ENCODE data around the gene HLA-DMA. TPM values are rescaled to one million over a fixed set of nuclear protein-coding genes. Genes with fewer than 3 reads are reported as not detected.
A peak's percentile ranks its signal among the peaks of the same experiment; 100 is the strongest.

HLA-DMA gene
- total and polyA plus RNA-seq, 2 of the 13 experiments (the other 11 are each of a cell fraction or from before 2014, with no cell fraction given): 0.70 to 0.71 TPM

GRCh38 chr6:32947552-32948465 lies 5.1 kb downstream of the HLA-DMA start (continued):
- TF ChIP-seq TRAFD1 (CRISPR knock-in tag; IDR thresholded peaks at IDR 0.05; ENCODE audit: borderline replicate concordance): no peak
- TF ChIP-seq ZNF350 (CRISPR knock-in tag; IDR thresholded peaks at IDR 0.05; ENCODE audit: borderline replicate concordance, low read depth): no peak
- no peak for TF ChIP-seq NPAS2 (CRISPR knock-in tag; IDR thresholded peaks at IDR 0.05; ENCODE audit: borderline replicate concordance)

- Histone ChIP-seq H3K27me3 (ENCODE audit: control insufficient read depth in 1 of 2, insufficient read depth in 2 of 2, low read length in 2 of 2) (peaks cover 3 to 13% of the 10 kb centered on the region in 2 experiments; a peak in 2 of 5 replicates), H3K9ac (ENCODE audit: insufficient read depth, low read depth, low read length) (no peak overlapping the region), H3K79me2 (ENCODE audit: insufficient read depth, low read length) (no peaks in the 10 kb centered on the region), H3K36me3 (replicated peaks in 1 of 2; ENCODE audit: control insufficient read depth in 1 of 2, insufficient read depth in 2 of 2, low read length in 2 of 2) (no peaks in the 10 kb centered on the region), H3K27ac (ENCODE audit: extremely low read length, insufficient read depth, low read length) (no peak overlapping the region), H3K4me2 (ENCODE audit: low read depth, low read length) (no peak overlapping the region), H3K4me1 (ENCODE audit: insufficient read depth, low read length) (no peaks in the 10 kb centered on the region), H2AFZ (ENCODE audit: low read length) (no peak overlapping the region), H3K4me3 (replicated peaks in 1 of 3; ENCODE audit: insufficient read depth in 1 of 3, low read depth in 2 of 3, low read length in 3 of 3) (no peak overlapping the region), H4K20me1 (ENCODE audit: insufficient read depth, low read length) (no peaks in the 10 kb centered on the region), H3K9me3 (ENCODE audit: low read length) (peaks cover 5% of the 10 kb centered on the region)
- no TSS peak for BruUV-seq (replicated peaks)
- ChIA-PET POLR2A (no interaction called here), CTCF (ENCODE audit: low intra/inter-chr PET ratio, low total read pairs) (interaction anchor here (1.5 to 3.1 kb wide), 4 partner anchors 14 to 61 kb away, joined by 4 to 31 read pairs (median 19); no protein-coding TSS in a partner anchor)
- in situ Hi-C loops (cut with HindIII; ENCODE audit: extremely low pct_ligation_motif_present, low pct_unique_long_range_greater_than_20kb) (loop anchor here (5.0 kb wide), 1 partner anchor 60 kb away; no protein-coding TSS in a partner anchor), intact Hi-C loops (cut with micrococcal nuclease; ENCODE audit: unreplicated experiment) (loop anchor here (1.0 to 2.0 kb wide), 2 partner anchors 14 to 62 kb away; no protein-coding TSS in a partner anchor)
- no peak for ATAC-seq
- TF ChIP-seq KDM1A (CRISPR knock-in tag; IDR thresholded peaks at IDR 0.05) (no peak), ZNF768 (CRISPR knock-in tag; IDR thresholded peaks at IDR 0.05) (peak; percentile 24; the same call in 1 of the 2 replicates)
- no peak for DNase-seq (ENCODE audit: low spot score)
- FAIRE-seq: no peak
Measured at GRCh38 chr6:32946893-32947292, 6.0 kb downstream of the HLA-DMA start.
